Sigmoid colon (tissue), 7 donors: ENCODE results near the gene RPIA. TPM values are rescaled to one million over a fixed set of nuclear protein-coding genes. Genes with fewer than 3 reads are reported as not detected.
A peak's percentile ranks its signal among the peaks of the same experiment; 100 is the strongest.
"Not testable (repeated sequence)": the region's sequence is repeated elsewhere in the genome, so short reads cannot be mapped to it uniquely, and the experiment has no call there.

Experiments used
- DNase-seq: peaks from one replicate; pipeline ENCODE4 v3.0.0-alpha.2; 2019
- H3K27ac ChIP-seq, 4 donors: fragments of 200-600 bp; sonication (generic); one replicate each; pipeline ENCODE4 v1.5.1; 2016 to 2019; ENCODE audit warnings: mild to moderate bottlenecking in 1 of 4
- H3K27me3 ChIP-seq, 3 donors: fragments of 200-600 bp; sonication (generic); one replicate each; pipeline ENCODE4 v1.5.1; 2019; ENCODE audit warnings: mild to moderate bottlenecking in 1 of 3
- H3K36me3 ChIP-seq, 4 donors: fragments of 200-600 bp; sonication (generic); one replicate each; pipeline ENCODE4 v1.5.1; 2016 to 2019
- H3K4me1 ChIP-seq, 4 donors: fragments of 200-600 bp; sonication (generic); one replicate each; pipeline ENCODE4 v1.5.1; 2017 to 2019
- H3K4me3 ChIP-seq, 4 donors: fragments of 200-600 bp; sonication (generic); one replicate each; pipeline ENCODE4 v1.5.1; 2017 to 2019; ENCODE audit warnings: mild to moderate bottlenecking in 2 of 4, moderate library complexity in 1 of 4
- H3K9me3 ChIP-seq, 4 donors: fragments of 200-600 bp in 3 of 4; sonication (generic) in 3 of 4; one replicate each; pipeline versions ENCODE4 v1.5.1 to v1.6.1; 2013 to 2019
- CTCF ChIP-seq, 4 experiments: fragments of 450-650 bp in 3 of 4; fragments of 200-600 bp in 1 of 4; IDR thresholded peaks; one replicate each; pipeline ENCODE4 v1.5.1; 2016 to 2019; ENCODE audit warnings: antibody characterized with exemption in 4 of 4, mild to moderate bottlenecking in 3 of 4, moderate library complexity in 2 of 4
- EP300 ChIP-seq, 4 donors: sonication (generic); formaldehyde crosslinking; IDR thresholded peaks; one replicate each; pipeline ENCODE4 v1.6.1; 2017; ENCODE audit warnings: antibody characterized with exemption in 4 of 4
- POLR2A ChIP-seq, 2 donors: fragments of 450-650 bp; IDR thresholded peaks; one replicate each; pipeline ENCODE4 v1.6.1; 2016; ENCODE audit warnings: antibody characterized with exemption in 2 of 2, mild to moderate bottlenecking in 2 of 2, moderate library complexity in 2 of 2
- POLR2AphosphoS5 ChIP-seq, 4 donors: sonication (generic); formaldehyde crosslinking; IDR thresholded peaks; one replicate each; pipeline ENCODE4 v1.6.1; 2017; ENCODE audit warnings: antibody characterized with exemption in 4 of 4
- WGBS, 2 donors: extraction: QIAGEN DNeasy Blood & Tissue Kit; methylation state at CpG; one replicate each; pipeline ENCODE4 v1.1.7; 2013; 5-methylcytosine and 5-hydroxymethylcytosine counted together
- intact Hi-C: fragments of 100-400 bp; cut with DNase I; formaldehyde crosslinking; loops from one replicate; pipeline ENCODE4 v1.15.1; 2023
- polyA plus RNA-seq, 3 donors: library from polyadenylated mRNA; stranded (reverse); fragments of 200-250 nt; gene quantifications; one replicate each; pipeline ENCODE4 v1.2.3, GENCODE V29; 2013
- total RNA-seq, 4 donors: library from RNA; depleted of rRNA; stranded (reverse); fragments of >200 nt; gene quantifications; one replicate each; pipeline ENCODE4 v1.1.0, GENCODE V29; 2016
- donor health status: healthy with polysubstance abuse.
- donor health status: Bipolar disorder and iron deficiency.
- donor health status: healthy.

Gene RPIA
- total and polyA plus RNA-seq, 7 donors, result 1.1 to 38.3 (median 8.2) TPM

GRCh38 chr2:88760819-88761598, 69.5 kb downstream of the RPIA start:
- Histone ChIP-seq H3K36me3 (no peaks in the 10 kb centered on the region), H3K4me1 (peaks cover 0 to 11% (median 10%) of the 10 kb centered on the region in 4 donors), H3K9me3 (peaks cover 0 to 7% (median 3%) of the 10 kb centered on the region in 4 donors), H3K27me3 (peaks cover 14 to 22% (median 20%) of the 10 kb centered on the region in 3 donors), H3K4me3 (no peak overlapping the region), H3K27ac (no peak overlapping the region)
- TF ChIP-seq POLR2A (IDR thresholded peaks at IDR 0.05), result no peak
- TF ChIP-seq POLR2AphosphoS5 (IDR thresholded peaks at IDR 0.05), result no peak
- no peak for TF ChIP-seq CTCF (IDR thresholded peaks at IDR 0.05)
- TF ChIP-seq EP300 (IDR thresholded peaks at IDR 0.05), result no peak
- WGBS, 2 donors, result 69 to 87% methylated on average over 2 of the region's 2 CpGs
- intact Hi-C loops, result no loop called here
- DNase-seq, result no peak

DNA sequence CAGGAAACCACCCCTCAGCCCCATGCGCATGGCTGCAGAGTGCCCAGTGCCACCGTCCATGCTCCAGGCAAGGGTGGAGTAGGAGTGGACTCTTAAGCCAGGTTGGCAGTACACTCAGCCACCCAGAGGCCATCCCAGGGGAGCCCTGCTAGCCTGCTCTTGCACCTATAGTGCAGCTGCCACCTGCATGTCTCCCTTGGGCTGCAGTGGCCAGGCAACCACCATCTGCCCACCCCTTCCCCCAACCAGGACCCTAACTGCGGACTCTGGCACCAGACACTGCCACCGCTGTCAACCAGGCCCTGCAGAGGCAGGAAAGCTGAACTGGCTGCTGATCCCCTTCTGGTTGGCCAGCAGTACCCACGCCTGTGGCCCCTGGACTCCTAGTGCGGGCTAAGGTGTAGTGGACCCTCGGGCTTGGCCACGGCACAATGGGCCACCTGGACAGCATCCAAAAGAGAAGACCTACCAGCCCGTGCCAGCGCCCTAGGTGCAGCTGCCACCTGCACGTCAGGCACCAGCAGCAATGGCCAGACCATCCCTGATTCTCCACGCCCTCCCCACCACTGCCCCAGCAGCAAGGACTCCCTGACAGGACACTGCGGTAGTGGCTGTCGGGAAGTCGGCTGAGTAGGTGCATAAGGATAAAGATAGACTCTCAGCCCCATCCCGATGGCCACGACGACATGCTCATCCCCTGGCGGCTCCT, 72.8 kb downstream of the RPIA start:
- Histone ChIP-seq H3K27me3 (peaks cover 14 to 22% (median 20%) of the 10 kb centered on the region in 3 donors), H3K27ac (no peak overlapping the region), H3K4me3 (no peak overlapping the region), H3K9me3 (peaks cover 0 to 4% (median under 1%) of the 10 kb centered on the region in 4 donors), H3K36me3 (no peaks in the 10 kb centered on the region), H3K4me1 (peaks cover 0 to 11% (median 10%) of the 10 kb centered on the region in 4 donors)
- 90 to 93% methylated on average over 19 of the region's 19 CpGs for WGBS, 2 donors
- no peak for DNase-seq
- intact Hi-C loops, result no loop called here
- TF ChIP-seq CTCF (IDR thresholded peaks at IDR 0.05), result no peak
- TF ChIP-seq EP300 (IDR thresholded peaks at IDR 0.05), result no peak
- no peak for TF ChIP-seq POLR2AphosphoS5 (IDR thresholded peaks at IDR 0.05)
- TF ChIP-seq POLR2A (IDR thresholded peaks at IDR 0.05), result no peak

DNA sequence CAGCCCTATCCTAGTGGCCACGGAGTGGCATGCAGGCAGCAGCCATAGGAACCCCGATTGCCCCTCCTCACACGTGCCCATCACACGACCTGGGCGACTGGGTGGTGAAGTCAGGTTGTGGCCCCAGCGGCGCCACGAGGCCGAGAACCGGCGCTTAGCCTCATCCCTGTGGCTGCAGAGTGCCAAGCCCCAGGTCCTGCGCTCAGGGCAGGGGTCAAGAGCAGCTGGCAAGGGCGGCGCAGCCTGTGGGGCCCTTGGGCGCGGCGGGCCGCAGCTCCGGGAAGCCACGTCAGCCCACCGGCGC, 73.3 kb downstream of the RPIA start:
- no peaks in the 10 kb centered on the region for H3K36me3 ChIP-seq
- intact Hi-C loops, result no loop called here
- TF ChIP-seq POLR2AphosphoS5 (IDR thresholded peaks at IDR 0.05), result no peak
- TF ChIP-seq CTCF (IDR thresholded peaks at IDR 0.05), result no peak
- TF ChIP-seq EP300 (IDR thresholded peaks at IDR 0.05), result no peak
- TF ChIP-seq POLR2A (IDR thresholded peaks at IDR 0.05), result no peak
- H3K9me3 ChIP-seq, result peaks cover 0 to 4% (median 0%) of the 10 kb centered on the region in 4 donors
- H3K4me3 ChIP-seq, result no peak overlapping the region
- no peak for DNase-seq
- peaks cover 14 to 22% (median 20%) of the 10 kb centered on the region in 3 donors for H3K27me3 ChIP-seq
- peaks cover 0 to 11% (median 10%) of the 10 kb centered on the region in 4 donors for H3K4me1 ChIP-seq
- no peak overlapping the region for H3K27ac ChIP-seq
- WGBS, 2 donors, result 27 to 45% methylated on average over 22 of the region's 22 CpGs

- 2 to 19% methylated on average over 75 of the region's 75 CpGs for WGBS, 2 donors
- TF ChIP-seq EP300 (IDR thresholded peaks at IDR 0.05) (no peak), POLR2AphosphoS5 (IDR thresholded peaks at IDR 0.05) (no peak), CTCF (IDR thresholded peaks at IDR 0.05) (no peak)
- Histone ChIP-seq H3K4me1 (peaks cover 0 to 11% (median 10%) of the 10 kb centered on the region in 4 donors), H3K36me3 (no peaks in the 10 kb centered on the region), H3K4me3 (peak overlapping the region in 2 of 4 donors; percentile 4 to 30), H3K9me3 (peaks cover 0 to 4% (median 0%) of the 10 kb centered on the region in 4 donors), H3K27me3 (peaks cover 14 to 22% (median 20%) of the 10 kb centered on the region in 3 donors), H3K27ac (no peak overlapping the region)
- intact Hi-C loops, result no loop called here
- no peak for DNase-seq
Observed at GRCh38 chr2:88765154-88765888, 73.8 kb downstream of the RPIA start.

- H3K27ac ChIP-seq, intact Hi-C loops, H3K9me3 ChIP-seq, H3K36me3 ChIP-seq, DNase-seq: not testable (repeated sequence)
- 31 to 36% methylated on average over 24 of the region's 24 CpGs for WGBS, 2 donors
- peaks cover 14 to 22% (median 20%) of the 10 kb centered on the region in 3 donors for H3K27me3 ChIP-seq
- H3K4me3 ChIP-seq, result peak overlapping the region in 2 of 4 donors; percentile 4 to 30
- H3K4me1 ChIP-seq, result peaks cover 0 to 11% (median 10%) of the 10 kb centered on the region in 4 donors
Observed at GRCh38 chr2:88765889-88766481, 74.5 kb downstream of the RPIA start.
